ENCODE measurements around the gene IL1A.

- no peak for TF ChIP-seq CTCF (IDR thresholded peaks at IDR 0.05; ENCODE audit: poor library complexity)
- no peak for TF ChIP-seq EZH2 (IDR thresholded peaks at IDR 0.05; ENCODE audit: borderline replicate concordance)
Measured at GRCh38 chr2:112794841-112795240, 10.5 kb upstream of the IL1A start.
